Upper lobe of left lung (tissue), 6 donors: ENCODE data around the gene SLC5A5. TPM values are rescaled to one million over a fixed set of nuclear protein-coding genes. Genes with fewer than 3 reads are reported as not detected.

ENCODE experiments used
- ATAC-seq, 2 donors: fragments of 200-7000 bp; cut with Tn5 transposase; one replicate each; pipeline ENCODE4 v1.9.1; 2022; ENCODE audit warnings: mild to moderate bottlenecking in 2 of 2, moderate library complexity in 2 of 2; ENCODE audit not compliant: low FRiP score in 2 of 2
- DNase-seq, 2 donors: peaks; one replicate each; pipeline ENCODE4 v3.0.0-alpha.2; 2019 to 2020
- H3K27ac ChIP-seq, 4 donors: fragments of 200-600 bp; sonication (generic); one replicate each; pipeline ENCODE4 v1.5.1; 2016 to 2019
- H3K27me3 ChIP-seq, 4 donors: fragments of 200-600 bp; sonication (generic); one replicate each; pipeline ENCODE4 v1.5.1; 2017 to 2019
- H3K36me3 ChIP-seq, 4 donors: fragments of 200-600 bp; sonication (generic); one replicate each; pipeline ENCODE4 v1.5.1; 2016 to 2019
- H3K4me1 ChIP-seq, 4 donors: fragments of 200-600 bp; sonication (generic); one replicate each; pipeline ENCODE4 v1.5.1; 2018 to 2019
- H3K4me3 ChIP-seq, 4 donors: fragments of 200-600 bp; sonication (generic); one replicate each; pipeline ENCODE4 v1.5.1; 2017 to 2019; ENCODE audit warnings: mild to moderate bottlenecking in 2 of 4, moderate library complexity in 1 of 4
- H3K9me3 ChIP-seq, 4 donors: fragments of 200-600 bp; sonication (generic); one replicate each; pipeline ENCODE4 v1.5.1; 2018 to 2019
- EP300 ChIP-seq, 4 donors: sonication (generic); formaldehyde crosslinking; IDR thresholded peaks; one replicate each; pipeline ENCODE4 v1.5.1; 2017; ENCODE audit warnings: antibody characterized with exemption in 4 of 4, control low read depth in 2 of 4
- POLR2A ChIP-seq, 4 donors: fragments of 450-650 bp; IDR thresholded peaks; one replicate each; pipeline ENCODE4 v1.5.1; 2016 to 2017; ENCODE audit warnings: antibody characterized with exemption in 4 of 4, mild to moderate bottlenecking in 2 of 4
- POLR2AphosphoS5 ChIP-seq, 2 donors: sonication (generic); formaldehyde crosslinking; IDR thresholded peaks; one replicate each; pipeline ENCODE4 v1.5.1; 2017; ENCODE audit warnings: antibody characterized with exemption in 2 of 2
- WGBS, 2 donors: methylation state at CpG; one replicate each; pipeline ENCODE4 v1.1.5; 2017 to 2018; 5-methylcytosine and 5-hydroxymethylcytosine counted together
- total RNA-seq, 6 donors: library from RNA; depleted of rRNA in 4 of 6; stranded (reverse); fragments of >200 nt in 4 of 6; gene quantifications; one replicate each; pipeline versions ENCODE4 v1.1.0 to v1.2.1, GENCODE V29; 2016 to 2021
- TF ChIP-seq, protein P1 (sequence below), 6 experiments: fragments of 450-650 bp in 4 of 6; fragments of 200-600 bp in 2 of 6; sonication (generic) in 2 of 6; IDR thresholded peaks; one replicate each; pipeline ENCODE4 v1.5.1; 2016 to 2019; ENCODE audit warnings: antibody characterized with exemption in 6 of 6
- donor health status: DM: no; HTN: no; CAD: no; lungs with moderate emphysema.
- donor health status: DM: no; HTN: yes; CAD: no; lungs with severe emphysema.

The SLC5A5 gene
- total RNA-seq, 6 donors from 2014 or later, result under 0.01 to 0.15 TPM; not detected in 4

- Histone ChIP-seq H3K27me3 (no peaks in the 10 kb centered on the region), H3K4me1 (no peaks in the 10 kb centered on the region), H3K27ac (no peak overlapping the region), H3K36me3 (no peaks in the 10 kb centered on the region), H3K9me3 (no peaks in the 10 kb centered on the region), H3K4me3 (no peak overlapping the region)
- WGBS, 2 donors, result 32 to 41% methylated on average over 18 of the region's 18 CpGs
- ATAC-seq (peak in 1 of 2 donors; percentile 10), DNase-seq (no peak)
- no peak for TF ChIP-seq POLR2A (IDR thresholded peaks at IDR 0.05)
- TF ChIP-seq, protein P1, sequence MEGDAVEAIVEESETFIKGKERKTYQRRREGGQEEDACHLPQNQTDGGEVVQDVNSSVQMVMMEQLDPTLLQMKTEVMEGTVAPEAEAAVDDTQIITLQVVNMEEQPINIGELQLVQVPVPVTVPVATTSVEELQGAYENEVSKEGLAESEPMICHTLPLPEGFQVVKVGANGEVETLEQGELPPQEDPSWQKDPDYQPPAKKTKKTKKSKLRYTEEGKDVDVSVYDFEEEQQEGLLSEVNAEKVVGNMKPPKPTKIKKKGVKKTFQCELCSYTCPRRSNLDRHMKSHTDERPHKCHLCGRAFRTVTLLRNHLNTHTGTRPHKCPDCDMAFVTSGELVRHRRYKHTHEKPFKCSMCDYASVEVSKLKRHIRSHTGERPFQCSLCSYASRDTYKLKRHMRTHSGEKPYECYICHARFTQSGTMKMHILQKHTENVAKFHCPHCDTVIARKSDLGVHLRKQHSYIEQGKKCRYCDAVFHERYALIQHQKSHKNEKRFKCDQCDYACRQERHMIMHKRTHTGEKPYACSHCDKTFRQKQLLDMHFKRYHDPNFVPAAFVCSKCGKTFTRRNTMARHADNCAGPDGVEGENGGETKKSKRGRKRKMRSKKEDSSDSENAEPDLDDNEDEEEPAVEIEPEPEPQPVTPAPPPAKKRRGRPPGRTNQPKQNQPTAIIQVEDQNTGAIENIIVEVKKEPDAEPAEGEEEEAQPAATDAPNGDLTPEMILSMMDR (IDR thresholded peaks at IDR 0.05), result no peak
- TF ChIP-seq POLR2AphosphoS5 (IDR thresholded peaks at IDR 0.05), result no peak
- no peak for TF ChIP-seq EP300 (IDR thresholded peaks at IDR 0.05)
These were observed 18.0 kb downstream of the SLC5A5 start for GRCh38 chr19:17889609-17890214.

DNA sequence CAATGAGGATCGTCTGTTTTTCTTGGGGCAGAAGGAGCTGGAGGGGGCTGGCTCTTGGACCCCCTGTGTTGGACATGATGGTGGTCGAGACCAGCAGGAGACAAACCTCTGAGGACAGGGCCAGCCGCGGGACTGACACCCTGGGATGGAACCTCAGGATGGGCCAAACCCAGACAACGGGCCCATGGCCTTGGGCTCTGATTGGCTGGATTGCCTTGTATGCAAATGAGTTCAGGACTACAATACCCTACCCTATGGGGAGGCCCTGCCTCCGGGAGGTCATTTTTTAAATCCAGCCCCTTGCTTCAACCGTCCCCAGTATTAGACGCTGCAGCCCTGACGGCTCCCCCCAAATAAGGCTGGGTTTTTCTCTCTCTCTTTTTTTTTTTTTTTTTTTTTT, 22.0 kb downstream of the SLC5A5 start:
- Histone ChIP-seq H3K4me1 (no peaks in the 10 kb centered on the region), H3K9me3 (no peaks in the 10 kb centered on the region), H3K27me3 (no peaks in the 10 kb centered on the region), H3K4me3 (no peak overlapping the region), H3K27ac (no peak overlapping the region), H3K36me3 (no peaks in the 10 kb centered on the region)
- ATAC-seq (peak in 1 of 2 donors; percentile 30), DNase-seq (no peak)
- no peak for TF ChIP-seq POLR2A (IDR thresholded peaks at IDR 0.05)
- TF ChIP-seq POLR2AphosphoS5 (IDR thresholded peaks at IDR 0.05), result no peak
- TF ChIP-seq, protein P1 (IDR thresholded peaks at IDR 0.05), result no peak
- TF ChIP-seq EP300 (IDR thresholded peaks at IDR 0.05), result no peak
- 70 to 74% methylated on average over 9 of the region's 9 CpGs for WGBS, 2 donors

DNA sequence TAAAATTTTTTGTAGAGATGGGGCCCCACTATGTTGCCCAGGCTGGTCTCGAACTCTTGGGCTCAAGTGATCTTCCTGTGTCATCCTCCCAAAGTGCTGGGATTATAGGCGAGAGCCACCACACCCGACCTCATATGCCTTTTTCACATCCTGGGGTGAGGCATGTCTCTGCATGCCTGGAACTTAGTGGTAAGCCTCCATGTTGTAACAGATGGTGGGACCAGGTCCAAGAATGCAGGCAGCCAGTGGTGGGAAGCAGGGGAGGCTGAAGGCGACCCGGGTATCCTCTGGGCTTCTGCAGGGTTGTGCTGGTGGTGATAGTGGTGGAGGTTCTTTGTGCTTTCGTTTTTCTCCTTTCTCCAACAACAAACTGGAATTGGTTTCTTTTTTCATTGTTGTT, 31.0 kb downstream of the SLC5A5 start:
- ATAC-seq, result no peak
- no peak for TF ChIP-seq POLR2A (IDR thresholded peaks at IDR 0.05)
- no peak for TF ChIP-seq POLR2AphosphoS5 (IDR thresholded peaks at IDR 0.05)
- TF ChIP-seq, protein P1 (IDR thresholded peaks at IDR 0.05), result no peak
- no peak for TF ChIP-seq EP300 (IDR thresholded peaks at IDR 0.05)

GRCh38 chr19:17908244-17908643, 36.5 kb downstream of the SLC5A5 start:
- DNase-seq, result no peak
- no peak overlapping the region for H3K4me3 ChIP-seq
- no peaks in the 10 kb centered on the region for H3K27me3 ChIP-seq
- TF ChIP-seq POLR2AphosphoS5 (IDR thresholded peaks at IDR 0.05) (no peak), EP300 (IDR thresholded peaks at IDR 0.05) (no peak), POLR2A (IDR thresholded peaks at IDR 0.05) (no peak)
- TF ChIP-seq, protein P1 (IDR thresholded peaks at IDR 0.05), result no peak
- 89 to 93% methylated on average over 3 of the region's 3 CpGs for WGBS, 2 donors
- no peak overlapping the region for H3K27ac ChIP-seq
- no peak for ATAC-seq
- H3K4me1 ChIP-seq, result no peaks in the 10 kb centered on the region
- peaks cover 3 to 19% (median 16%) of the 10 kb centered on the region in 4 donors for H3K9me3 ChIP-seq
- no peaks in the 10 kb centered on the region for H3K36me3 ChIP-seq

More for the DNA sequence above, 31.0 kb downstream of the SLC5A5 start:
- no peaks in the 10 kb centered on the region for H3K36me3 ChIP-seq
- no peaks in the 10 kb centered on the region for H3K4me1 ChIP-seq
- H3K27ac ChIP-seq, result no peak overlapping the region
- H3K27me3 ChIP-seq, result no peaks in the 10 kb centered on the region
- peaks cover 0 to 4% (median 3%) of the 10 kb centered on the region in 4 donors for H3K9me3 ChIP-seq
- H3K4me3 ChIP-seq, result no peak overlapping the region
- no peak for DNase-seq
- 54 to 76% methylated on average over 6 of the region's 6 CpGs for WGBS, 2 donors
